ENCODE results near the gene DHFR2.

- no peak for TF ChIP-seq EZH2 (IDR thresholded peaks at IDR 0.05; ENCODE audit: borderline replicate concordance, low read depth, low read length, severe bottlenecking)
- TF ChIP-seq, protein P1, sequence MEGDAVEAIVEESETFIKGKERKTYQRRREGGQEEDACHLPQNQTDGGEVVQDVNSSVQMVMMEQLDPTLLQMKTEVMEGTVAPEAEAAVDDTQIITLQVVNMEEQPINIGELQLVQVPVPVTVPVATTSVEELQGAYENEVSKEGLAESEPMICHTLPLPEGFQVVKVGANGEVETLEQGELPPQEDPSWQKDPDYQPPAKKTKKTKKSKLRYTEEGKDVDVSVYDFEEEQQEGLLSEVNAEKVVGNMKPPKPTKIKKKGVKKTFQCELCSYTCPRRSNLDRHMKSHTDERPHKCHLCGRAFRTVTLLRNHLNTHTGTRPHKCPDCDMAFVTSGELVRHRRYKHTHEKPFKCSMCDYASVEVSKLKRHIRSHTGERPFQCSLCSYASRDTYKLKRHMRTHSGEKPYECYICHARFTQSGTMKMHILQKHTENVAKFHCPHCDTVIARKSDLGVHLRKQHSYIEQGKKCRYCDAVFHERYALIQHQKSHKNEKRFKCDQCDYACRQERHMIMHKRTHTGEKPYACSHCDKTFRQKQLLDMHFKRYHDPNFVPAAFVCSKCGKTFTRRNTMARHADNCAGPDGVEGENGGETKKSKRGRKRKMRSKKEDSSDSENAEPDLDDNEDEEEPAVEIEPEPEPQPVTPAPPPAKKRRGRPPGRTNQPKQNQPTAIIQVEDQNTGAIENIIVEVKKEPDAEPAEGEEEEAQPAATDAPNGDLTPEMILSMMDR (IDR thresholded peaks at IDR 0.05; ENCODE audit: extremely low read depth in 1 of 2, insufficient read depth in 1 of 2, low read depth in 1 of 2, low read length in 2 of 2), result no peak
Measured at GRCh38 chr3:94012185-94012584, 50.5 kb downstream of the DHFR2 start.
